ENCODE data around the gene ALG12.
A peak's percentile ranks its signal among the peaks of the same experiment; 100 is the strongest.

Gene ALG12

DNA sequence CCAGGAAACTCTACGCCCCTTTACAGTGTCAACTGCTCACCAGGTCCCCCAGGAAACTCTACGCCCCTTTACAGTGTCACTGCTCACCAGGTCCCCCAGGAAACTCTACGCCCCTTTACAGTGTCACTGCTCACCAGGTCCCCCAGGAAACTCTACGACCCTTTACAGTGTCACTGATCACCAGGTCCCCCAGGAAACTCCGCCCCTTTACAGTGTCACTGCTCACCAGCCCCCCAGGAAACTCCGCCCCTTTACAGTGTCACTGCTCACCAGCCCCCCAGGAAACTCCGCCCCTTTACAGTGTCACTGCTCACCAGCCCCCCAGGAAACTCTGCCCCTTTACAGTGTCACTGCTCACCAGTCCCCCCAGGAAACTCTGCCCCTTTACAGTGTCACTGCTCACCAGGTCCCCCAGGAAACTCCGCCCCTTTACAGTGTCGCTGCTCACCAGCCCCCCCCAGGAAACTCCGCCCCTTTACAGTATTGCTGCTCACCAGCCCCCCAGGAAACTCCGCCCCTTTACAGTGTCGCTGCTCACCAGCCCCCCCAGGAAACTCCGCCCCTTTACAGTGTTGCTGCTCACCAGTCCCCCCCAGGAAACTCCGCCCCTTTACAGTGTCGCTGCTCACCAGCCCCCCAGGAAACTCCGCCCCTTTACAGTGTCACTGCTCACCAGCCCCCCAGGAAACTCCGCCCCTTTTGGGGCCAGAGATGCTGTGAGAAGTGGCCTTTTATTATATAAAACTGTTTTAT is 27.0 kb upstream of the ALG12 start:
- peak; percentile 48 for DNase-seq

DNA sequence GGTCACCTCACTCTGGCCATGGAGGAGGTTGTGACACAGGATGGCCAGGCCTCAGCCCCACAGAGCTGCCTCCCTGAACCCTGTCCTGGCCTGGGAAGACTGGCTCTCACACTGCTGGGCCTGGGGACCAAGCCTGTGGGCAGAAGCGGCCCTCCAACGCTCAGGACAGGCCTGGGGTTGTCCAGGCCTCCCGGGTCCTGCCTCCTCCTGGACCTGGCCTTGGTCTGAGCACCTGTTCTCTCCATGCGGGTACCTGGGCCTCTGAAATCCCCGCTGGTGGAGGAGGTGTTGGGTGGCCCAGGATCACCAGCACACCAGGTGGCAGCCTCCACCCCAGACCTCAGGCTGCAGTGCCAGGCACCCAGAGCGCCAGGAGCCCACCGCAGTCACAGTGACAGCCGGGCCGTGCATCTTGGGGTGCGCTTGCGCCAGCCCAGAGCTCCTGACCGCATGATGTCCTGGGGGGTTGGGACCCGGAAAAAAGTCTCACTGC is 26.2 kb upstream of the ALG12 start:
- no peak for DNase-seq

DNA sequence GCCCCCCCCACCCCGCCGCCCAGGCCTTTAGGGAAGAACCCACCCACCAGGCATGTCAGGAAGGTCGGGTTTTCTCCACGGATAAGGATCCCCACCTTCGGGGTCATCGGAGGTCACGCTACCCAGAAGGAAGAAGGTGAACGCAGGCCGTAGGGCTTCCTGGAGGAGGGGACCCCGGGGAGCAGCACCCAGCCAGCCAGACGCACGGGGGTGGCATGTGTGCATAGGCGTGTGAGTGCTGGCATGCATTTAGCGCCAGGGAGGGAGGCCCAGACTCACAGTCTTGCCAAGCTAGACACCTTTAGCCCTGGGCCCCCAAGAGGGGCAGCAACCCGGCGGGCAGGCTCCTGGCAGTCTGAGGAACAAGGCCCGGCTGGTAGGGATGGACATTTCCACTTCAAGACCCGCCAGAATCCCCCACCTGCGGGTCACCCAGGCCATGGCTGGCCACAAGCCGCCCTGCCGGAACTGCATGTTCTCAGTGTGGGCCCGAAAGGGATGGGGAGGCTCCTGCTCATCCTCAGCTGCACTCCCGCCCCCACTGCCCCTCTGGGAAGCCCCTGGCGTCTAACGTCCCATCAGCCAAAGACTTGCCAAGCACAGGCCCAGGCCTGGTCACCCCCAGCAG is 25.6 kb upstream of the ALG12 start:
- no peak for DNase-seq

DNA sequence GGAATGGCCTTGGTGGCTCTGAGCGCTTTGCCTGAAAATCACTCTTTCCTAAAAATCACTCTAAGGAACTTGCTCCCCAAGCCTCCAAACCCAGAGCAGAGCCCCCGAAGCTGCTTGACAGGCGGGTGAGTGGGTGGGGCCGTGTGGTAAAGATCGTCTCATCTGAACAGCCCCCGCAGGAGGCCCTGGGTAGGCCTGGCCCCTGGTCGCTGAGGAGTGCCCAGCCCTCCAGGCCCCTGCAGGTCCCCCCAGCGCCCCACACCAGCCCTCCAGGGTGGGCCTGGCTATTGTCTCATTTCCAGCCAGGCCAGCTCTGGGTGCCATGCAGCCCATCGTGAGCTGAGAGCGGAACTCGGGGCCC is 25.1 kb upstream of the ALG12 start:
- DNase-seq = no peak

DNA sequence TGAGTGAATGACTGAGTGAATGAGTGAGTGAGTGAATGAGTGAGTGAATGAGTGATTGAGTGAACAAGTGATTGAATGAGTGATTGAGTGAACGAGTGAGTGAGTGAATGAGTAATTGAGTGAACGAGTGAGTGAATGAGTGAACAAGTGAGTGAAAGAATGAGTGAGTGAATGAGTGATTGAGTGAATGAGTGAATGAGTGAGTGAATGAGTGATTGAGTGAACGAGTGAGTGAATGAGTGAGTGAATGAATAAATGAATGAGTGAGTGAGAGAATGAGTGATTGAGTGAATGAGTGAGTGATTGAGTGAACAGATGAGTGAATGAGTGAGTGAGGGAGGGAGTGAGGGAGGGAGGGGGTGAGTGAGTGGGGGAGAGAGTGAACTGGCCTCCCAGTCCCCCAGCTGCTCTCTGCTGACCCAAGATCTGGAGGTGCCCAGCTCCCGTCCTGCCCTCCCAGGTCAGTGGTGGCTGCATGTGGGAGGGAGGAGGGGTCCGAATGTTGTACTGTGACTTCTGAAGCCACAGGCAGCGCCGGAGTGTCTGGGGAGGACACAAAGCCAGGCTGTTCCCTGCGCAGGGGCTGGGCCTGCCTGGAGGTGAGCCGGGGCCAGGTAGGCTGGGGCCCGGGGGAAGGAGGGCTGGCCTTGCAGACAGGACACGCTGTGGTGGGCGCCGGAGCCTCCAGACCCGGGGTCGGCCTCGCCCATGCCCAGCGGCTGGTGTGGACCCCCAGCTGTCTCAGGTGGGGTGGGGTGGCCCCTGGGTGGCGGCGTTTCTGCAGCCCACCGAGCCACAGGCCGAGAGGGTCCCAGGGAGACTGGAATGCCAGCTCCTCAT is 24.5 kb upstream of the ALG12 start:
- DNase-seq = no peak

DNA sequence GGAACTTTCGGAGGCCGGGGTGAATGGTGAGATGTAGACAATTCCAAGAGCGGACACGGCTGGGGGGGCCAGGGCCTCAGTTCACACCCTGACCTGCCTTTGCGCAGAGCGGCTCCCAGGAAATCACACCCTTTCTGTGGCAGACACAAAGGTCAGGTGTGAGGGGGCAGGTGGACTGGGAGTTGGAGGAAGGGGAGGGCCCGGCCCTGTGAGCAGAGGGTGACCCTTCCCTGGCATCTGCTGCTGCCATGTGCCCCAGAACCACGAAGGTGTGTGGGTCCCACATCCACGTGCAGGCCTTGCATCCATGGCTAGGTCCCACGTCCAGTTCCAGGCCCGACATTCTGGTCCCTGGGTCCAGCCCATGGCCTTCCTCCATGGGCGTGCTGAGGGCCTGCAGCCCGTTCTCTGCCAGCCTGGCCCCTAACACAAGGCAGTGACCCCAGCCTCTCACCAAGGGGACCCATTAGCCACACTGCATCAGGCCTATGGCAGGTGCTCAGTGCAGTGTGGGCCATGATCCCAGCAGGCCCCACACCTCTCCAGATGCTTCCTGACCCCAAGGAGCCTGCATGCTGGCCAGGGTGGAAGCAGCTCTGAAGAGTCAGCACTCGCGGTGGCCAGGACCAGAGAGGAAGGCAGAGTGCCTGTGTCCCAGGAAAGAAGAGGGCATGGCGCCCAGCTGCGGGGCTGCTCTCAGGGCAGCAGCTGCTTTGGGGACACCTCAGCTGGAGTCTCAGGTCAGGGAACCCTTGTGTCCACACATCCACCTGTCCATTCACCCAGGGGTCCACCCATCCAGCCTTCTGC is 23.5 kb upstream of the ALG12 start:
- DNase-seq = no peak

DNA sequence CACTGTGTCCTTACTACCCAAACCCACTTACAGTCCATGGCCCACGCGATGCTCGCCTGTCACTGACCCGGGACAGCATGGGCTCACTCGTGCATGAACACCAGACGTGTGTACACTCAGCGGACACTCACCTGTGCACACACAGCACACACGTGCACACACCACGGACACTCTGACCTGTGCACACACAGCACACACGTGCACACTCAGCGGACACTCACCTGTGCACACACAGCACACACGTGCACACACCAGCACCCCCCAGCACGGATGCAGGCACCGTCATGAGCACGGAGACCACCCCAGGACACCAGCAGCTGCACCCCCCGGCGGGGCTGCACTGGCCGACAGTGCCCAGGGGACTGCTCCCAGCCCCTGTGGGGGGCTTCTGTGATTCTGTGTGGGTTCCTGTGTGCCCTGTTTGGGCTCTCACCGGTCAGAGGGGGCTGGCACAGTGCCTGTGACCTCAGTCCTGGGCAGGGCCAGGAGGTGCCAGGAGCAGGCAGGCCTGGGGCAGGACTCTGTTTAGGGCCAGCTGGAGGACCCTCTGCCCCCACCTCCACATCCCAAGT is 20.4 kb upstream of the ALG12 start:
- no peak for DNase-seq

DNA sequence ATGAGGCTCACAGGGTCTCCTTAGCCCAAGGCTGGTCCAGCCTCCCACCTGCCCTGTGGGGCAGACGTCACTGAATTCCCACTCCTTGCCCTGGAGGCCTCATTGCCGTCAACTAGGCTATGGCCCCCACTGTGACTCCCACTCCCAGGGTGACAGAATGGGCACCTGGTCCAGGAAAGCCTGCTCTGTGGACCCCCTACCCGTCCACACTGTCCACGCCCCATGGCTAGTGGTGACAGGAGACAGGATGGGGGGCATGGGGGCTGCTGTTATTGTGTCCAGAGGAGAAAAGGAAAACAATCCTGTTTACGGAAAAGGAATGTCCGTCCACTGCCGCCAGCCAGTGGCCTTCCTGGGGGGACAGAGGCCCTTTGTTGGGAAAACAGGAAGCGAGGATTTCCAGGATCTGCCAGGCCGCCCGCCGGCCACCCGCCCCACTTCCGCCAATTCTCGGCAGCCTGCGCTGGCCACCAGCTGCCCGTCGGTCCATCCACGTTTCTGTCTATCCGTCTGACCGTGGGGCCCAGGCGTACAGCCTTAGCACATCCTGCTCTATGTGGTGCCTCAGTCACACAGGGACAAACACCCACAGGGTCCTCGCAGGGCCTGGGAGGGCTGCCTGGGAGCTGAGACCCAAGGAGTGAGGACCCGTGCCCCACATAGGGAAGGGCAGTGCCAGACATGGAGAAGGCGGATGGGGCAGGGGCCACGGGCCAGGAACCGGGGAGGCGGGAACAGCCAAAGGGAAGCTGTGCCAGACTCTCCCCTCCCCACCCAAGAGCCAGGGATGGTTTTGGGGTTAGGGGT is 19.7 kb upstream of the ALG12 start:
- no peak for DNase-seq

DNA sequence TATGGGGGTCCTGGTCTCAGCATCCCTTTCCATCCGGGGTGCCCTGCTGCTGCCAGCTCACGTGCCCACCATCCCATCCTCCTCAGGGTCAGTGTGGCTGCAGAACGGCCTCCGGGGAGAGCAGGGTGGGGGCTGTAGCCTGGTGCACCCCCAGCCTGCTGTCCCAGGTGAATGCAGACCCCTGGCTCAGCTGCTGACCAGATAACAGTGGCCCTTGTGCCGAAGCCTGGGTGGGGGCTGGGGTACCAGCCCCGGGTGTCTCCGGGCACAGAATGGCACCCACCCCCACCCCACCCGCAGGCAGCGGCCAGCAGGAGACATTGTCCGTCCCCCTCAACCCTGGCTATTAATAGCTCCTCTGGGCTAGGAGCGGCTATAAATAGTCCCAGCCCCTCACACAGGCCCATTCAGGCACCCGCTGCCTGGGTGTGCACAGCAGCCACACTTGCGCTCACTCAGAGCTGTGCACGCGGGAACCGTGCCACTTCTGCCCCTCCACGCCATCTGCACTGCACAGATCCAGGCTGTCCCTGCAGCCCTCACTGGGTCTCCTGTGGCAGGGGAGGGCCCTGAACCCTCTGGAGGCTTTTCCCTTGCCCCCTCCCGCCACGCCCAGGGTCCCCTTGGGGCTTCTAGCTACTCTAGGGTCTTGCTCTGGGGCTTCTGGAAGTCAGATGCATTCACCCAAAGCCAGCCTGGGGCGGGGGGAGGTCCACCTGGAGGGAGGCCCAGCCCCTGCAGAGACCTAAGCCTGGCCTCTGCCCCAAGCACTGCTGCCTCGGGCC is 18.9 kb upstream of the ALG12 start:
- DNase-seq = no peak

DNA sequence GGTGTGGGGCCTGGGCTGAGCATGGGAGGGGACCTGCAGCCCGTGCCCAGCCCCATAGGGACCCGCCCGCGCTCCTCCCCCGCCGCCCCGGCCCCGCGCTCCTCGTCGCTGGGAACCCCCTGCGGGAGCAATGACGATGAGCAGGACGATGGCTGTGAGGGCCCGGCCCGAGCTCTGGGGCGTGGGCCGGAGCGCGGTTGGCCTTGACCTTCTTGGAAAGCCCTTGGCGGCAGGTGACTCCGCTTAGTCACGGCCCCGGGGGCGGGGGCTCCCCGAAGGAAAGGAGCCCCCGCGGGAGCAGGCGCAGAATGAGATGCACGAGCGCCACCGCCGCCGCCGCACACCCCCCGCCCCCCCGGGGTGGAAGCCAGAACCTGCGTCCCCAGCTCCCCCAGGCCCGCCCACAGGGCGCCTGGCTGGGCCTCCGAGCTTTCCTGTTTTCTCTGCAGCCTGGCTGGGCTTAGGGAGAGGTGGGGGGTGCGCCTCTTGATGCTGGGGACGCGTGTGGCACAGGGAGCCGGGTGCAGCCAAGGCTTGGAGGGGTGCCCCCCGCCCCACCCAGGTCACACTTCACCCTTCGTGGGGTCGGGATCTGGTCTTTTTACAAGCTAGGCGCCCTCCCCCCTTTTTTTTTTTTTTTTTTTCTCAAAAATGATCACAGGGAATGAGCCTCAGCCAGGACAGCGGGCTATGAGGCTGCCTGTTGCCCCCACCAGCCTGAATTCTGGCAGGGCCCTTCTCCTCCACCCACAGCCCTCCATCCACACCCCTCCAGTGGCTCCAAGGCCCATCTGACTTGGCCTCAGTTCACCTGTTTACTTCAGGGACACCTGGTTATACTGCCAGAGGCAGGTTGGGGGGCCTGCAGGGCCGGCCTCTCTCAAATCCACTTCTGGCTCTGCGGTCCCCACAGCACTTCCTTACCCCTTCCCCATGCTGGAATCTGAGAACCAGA is 18.1 kb upstream of the ALG12 start:
- peak; percentile 97 for DNase-seq

DNA sequence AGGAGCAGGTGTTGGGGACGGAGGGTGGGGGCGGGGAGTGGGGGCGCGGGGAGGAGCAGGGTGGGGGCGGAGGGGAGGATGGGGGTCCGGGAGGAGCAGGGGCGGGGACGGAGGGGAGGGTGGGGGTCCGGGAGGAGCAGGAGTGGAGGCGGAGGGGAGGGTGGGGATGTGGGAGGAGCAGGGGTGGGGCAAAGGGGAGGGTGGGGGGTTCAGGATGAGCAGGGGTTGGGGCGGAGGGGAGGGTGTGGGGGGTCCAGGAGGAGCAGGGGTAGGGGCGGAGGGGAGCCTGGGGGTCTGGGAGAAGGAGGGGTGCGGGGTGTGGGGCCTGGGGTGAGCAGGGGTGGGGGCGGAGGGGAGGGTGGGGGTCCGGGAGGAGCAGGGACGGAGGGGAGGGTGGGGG is 17.3 kb upstream of the ALG12 start:
- DNase-seq = no peak

DNA sequence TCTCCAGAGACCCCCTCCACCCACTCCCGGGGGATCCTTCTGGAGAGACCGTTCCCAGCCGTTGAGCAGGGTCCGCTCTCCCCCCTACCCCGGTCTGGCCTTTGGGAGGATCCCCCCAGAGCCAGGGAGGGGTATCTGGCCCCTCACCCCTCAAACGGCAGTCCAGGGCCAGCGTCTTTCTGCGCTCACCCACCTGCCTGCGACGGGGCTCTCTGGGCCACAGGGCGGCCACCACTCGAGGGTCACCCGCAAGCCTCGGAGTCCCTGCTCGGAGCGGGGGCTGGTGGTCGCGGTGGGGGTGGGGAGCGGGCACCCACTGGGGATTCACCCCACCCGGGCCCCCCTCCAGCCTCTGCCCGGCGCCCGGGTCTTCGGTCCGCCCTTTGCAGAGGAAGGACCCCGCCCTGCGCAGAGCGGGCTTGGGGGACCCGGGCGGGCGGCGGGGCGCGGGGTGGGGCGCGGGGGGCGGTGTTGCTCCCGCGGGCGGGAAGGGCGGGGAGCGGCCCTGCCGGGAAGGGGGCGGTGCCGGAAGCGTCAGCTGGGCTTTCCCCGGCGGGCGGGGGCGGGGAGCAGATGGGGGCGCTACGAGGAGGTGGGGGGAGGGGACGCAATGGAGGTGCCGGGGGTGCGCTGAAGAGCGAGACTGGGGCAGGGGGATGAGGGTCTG is 16.8 kb upstream of the ALG12 start:
- DNase-seq = peak; percentile 88

DNA sequence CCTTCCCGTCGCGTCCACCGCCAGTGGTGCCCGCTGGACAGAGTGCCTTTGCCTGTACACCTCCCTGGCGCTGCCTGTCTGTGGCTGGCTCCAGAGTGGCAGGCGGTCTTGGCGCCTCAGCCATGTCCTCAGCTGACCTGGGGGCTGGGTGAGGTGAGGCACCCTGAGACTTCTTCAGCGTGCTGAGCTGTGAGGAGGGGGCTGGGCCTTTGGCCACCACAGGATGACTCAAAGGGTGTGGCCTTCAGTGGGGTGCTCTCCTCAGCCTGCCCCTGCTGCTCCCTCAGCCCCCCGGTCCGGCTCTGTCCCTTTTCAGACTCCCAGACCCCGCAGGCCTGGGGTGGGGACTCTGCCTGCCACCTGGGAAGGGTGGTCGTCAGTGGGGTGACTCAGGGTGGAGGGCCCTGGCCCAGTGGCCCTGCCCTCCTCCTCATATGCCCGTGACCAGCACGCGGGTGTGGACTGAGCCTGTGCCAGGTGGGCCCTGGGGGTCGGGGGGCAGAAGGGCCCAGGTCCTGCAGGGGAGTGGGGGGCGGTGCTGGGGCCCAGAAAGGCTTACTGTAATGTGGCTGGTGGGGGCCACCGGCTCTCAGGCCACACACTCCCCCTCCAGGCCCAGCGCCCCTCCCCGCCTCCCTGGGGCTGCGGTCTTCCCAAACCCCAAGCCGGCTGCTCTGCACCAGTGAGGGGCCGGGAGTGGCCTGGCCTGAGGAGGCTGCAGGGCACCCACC is 16.1 kb upstream of the ALG12 start:
- DNase-seq = peak; percentile 32

DNA sequence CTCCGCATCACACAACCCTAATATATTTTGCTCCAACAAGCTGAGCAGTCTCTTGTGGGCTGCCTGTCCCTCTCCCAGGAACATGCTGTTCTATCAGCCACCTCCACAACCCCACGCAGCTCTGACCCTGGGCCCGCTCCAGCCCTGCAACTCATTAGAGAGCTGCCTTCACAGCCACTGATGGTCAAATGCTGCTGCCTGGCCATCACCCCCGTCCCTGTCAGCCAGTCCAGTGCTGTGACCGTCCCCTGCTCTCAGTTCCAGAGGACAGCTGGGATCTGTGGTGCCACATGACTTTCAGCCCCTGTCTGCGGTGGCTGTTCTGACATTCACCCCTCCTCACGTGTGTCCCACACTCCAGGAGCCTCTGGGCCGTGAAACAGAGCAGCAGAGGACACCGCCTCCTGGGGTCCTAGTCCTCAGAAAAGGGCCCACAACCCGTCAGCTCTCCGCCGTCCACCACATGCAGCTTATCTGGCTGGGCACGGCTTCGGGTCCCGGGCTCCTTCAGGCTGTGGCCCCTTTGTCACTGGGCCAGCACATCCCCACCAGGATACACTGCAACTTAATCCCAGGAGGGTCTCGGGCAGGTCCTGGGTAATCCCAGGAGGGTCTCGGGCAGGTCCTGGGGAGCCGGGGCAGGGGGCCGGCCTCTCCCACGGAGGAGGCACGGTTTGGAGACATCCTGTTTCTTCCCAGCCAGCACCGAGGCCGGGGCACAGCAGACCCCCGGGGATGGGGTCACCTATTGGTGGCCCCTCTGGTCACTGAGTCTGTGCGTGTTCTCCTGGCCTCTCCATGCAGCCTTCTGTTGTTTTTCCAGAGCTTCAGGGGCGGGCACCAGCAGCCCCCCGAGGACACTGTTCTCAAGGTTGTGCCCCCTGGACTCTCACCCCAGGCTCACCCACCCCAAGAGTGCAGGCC is 15.3 kb upstream of the ALG12 start:
- no peak for DNase-seq

DNA sequence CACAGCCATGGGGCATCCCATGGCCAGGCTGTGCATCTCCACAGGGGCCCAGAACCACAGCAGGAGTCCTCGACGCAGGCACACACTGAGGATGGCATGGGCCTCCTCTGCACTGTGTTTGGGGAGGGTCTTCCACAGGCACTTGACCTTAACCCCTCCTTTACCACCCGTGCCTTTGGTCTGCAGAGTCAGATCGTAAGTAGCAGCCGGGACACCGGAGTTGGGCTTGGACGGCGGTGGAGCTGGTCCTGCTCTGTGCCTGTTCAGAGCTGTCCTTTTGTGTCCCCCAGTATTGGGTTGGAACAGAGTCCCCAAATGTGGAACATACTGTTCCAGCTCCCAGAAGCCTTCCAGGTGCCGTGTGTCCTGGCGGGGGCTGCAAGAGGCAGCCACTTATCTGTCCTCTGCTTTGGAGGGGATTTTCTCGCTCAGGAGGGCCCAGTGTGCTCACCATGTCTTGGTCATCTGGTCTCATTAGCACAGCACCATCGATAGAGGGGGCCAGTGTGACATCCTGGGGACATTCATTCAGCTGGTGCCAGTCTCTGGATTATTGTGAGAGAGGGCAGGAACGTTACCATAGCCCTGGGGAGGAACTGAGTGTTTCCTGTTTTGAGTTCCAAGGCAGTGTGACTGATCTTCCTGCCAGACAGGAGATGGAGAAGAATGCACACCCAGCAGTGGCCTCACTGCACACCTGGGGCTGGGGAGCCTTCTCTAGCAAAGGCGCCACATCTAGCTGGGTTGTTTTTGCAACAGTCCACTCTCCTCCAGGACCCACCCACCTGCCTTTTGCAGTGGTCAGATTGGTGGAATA is 12.6 kb upstream of the ALG12 start:
- DNase-seq = peak; percentile 54

DNA sequence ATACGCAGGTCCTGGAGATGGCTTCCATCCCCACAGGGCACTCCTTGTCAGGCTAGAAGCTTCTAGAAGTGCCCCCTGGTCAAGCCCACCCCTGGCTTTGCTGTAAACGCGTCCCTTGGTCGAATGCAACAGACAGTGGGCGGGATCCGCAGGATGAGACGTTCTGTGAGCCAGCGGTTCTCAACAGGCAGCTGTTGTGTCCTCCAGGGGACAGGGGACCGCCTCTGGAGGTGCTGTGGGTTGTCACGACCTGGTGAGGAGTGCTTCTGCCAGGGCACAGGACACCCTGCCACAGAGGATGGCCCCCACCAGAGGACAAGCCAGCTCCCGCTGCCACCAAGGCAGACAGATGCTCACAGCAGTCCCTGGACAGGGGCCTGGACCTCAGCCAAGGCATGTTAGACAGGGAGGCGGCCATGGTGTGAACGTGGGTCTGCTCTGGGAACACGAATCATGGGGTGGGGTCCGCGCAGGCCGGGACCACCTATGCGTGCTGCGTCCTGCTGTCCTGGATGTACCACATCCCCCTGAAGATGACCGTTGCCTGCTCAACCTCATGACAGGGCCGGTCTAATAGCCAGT is 11.8 kb upstream of the ALG12 start:
- no peak for DNase-seq

Measured in activated naive CD4-positive, alpha-beta T cell treated with Interleukin-2 at 50 U/mL for 16 hours (primary cell).